HuH-7 (cell line): Measurements from ENCODE around the gene XNDC1N.
A peak's percentile ranks its signal among the peaks of the same experiment; 100 is the strongest.

ENCODE experiments used
- DNase-seq: peaks from one replicate; pipeline ENCODE4 v3.0.0; 2011; ENCODE audit warnings: low spot score

Gene XNDC1N, protein sequence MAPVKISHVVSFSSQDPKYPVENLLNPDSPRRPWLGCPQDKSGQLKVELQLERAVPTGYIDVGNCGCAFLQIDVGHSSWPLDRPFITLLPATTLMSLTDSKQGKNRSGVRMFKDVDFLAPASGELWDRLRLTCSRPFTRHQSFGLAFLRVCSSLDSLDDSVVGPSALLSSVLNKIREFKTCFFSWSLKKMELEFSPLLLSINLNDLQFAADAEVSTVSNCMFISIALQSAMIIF

DNA sequence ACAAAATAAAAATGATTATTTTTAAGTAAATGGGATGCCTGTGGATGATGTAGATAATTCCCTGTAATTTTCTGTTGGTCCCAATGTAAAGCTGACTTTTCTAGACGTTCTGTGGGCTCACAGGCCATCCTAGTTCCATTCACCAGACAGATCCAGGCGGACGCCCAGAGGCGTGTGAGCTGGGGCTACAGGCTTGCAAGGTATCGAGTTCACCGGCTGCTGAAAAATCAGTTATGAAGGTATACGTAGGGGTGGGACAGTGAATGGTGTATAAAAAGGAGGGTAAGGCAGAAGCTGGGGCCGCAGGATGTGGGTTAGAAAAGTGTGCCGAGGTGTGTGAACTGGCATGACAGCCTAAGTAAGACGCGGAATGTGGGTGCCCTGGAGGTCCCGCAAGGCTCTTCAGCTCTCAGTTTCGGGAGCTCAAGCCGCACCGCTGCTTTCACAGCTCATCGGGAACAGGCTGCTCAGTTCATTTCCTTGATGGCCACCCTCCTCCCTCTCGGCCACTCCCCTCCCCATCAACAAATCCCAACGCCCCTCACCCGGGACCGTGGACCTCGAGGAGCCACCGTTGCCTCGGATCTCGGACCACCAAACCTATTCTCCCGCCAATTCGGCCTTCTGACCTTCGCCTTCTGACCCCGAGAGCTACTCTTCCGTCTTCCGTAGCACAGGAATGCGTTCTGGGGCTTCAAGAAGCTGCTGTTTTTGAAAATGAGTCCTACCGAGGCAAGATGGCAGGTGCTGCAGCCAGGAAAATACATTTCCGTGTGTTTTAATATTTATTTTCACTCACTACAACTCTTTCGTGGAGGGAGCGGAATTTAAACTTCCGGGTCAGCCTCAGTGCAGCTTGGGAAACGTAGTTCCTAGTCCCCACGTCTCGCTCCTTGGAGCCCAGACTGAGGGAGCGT is at the start of gene XNDC1N:
XNDC1N (minus strand) TSS at position 775 of the 917 bp plus-strand sequence. CDS start 5,241 bp downstream, outside the sequence.
- peak; percentile 67 for DNase-seq

DNA sequence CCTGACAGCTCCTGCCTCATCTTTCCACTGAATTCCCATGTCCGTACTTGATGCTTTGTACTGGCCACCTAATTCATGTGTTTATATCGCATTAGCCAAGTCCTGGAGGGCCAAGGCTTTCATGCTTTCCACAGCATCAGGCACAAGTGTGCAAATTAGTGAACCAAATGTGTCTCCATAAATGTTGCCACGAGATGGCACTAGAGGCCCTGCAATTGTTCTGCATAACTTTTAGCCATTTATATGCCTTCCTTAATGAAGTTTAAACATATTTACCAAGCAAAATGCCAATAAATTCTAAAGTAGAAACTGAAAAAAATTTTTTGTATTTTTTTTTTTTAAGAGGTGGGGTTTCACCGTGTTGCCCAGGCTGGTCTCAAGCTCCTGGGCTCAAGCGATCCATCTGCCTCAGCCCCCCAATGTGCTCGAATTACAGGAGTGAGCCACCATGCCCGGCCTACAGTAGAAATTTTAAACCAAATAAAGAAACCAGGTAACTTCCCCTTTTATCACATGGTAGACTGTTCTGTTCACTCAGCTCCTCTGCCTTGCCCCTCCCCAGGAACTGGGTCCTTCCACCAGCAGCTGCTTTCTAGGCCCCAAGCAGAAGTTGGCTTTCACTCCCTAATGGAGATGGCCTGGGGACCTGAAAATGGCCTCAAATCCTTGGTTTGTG is 49.5 kb upstream of the XNDC1N start:
- peak; percentile 27 for DNase-seq

GRCh38 chr11:71977090-71977489 is 48.7 kb upstream of the XNDC1N start:
- no peak for DNase-seq

DNA sequence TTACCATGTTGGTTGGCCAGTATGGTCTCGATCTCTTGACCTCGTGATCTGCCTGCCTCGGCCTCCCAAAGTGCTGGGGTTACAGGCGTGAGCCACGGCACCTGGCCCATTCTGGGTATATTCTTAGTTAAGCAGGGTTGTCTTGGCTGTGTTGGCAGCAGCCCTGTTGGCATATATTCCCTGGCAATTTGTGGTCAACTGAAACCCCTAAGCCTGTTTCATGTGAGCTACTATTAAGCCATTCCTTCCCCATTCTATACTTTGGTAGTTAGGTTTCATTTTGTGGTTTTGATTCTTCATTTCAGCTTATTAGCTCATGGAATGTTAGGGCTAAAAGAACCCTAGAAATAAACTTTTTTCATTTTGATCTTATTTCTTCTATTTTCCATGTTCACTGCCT is 48.2 kb upstream of the XNDC1N start:
- DNase-seq = no peak

DNA sequence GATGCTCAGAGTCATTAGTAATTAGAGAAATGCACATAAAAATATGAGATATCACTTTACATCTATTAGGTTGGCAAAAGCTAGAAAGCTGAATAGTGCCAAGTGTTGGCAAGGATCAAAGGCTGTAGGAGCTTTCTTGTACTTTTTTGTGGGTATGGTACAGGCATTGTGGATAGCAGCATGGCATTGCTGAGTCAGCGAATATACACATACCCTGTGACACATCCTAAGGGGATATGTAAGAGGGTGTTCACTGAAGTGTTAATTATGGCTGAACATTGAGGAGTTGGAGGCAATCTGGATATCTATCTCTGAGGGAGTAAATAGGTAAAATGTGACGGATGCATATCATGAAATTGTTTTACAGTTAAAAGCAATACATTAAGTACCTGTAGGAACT is 43.3 kb upstream of the XNDC1N start:
- DNase-seq = no peak

DNA sequence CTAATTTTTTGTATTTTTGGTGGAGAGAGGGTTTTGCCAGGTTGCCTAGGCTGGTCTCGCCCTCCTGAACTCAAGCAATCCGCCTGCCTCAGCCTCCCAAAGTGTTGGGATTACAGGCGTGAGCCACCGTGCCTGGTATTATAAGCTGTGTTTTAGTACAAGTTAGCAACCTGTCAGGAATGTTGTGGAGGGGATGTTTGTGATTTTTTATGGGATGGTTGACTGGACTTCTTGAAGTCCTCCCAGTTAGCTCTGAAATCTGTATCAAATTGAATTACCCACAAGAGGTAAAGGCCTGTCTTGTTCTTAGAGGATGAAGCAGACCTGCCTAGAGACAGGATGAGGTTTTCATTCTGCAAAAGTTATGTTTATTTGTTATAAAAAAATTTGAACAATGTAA is 36.2 kb upstream of the XNDC1N start:
- DNase-seq = no peak

- DNase-seq = no peak
These were observed 35.1 kb upstream of the XNDC1N start for GRCh38 chr11:71963468-71963867.

GRCh38 chr11:71962428-71963038 is 34.1 kb upstream of the XNDC1N start:
- DNase-seq = no peak

DNA sequence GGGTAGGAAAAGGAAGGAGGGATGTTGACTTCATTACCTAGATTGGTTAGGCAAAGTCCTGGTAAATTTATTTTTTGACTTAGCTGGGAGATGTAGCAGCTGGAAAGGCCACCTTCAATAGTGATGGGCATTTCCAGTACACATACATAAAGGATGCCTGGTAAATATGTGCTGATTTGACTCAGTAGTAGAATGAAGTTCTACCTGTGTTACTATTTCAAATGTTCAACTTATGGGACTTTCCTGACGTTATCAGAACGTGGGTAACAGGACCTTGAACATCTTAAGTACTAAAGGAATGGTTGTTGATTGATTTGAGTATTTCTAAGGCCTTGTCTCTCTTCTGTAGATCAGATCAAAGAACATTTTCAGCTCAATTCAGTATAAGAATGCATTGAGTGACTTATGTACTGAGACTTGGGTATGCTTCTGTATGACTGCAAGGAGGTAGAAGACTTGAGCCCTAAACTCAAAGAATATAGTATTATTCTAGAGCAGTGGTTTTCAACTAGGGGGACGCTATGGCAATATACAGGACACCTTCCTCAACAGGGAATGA is 27.6 kb upstream of the XNDC1N start:
- no peak for DNase-seq

GRCh38 chr11:71951741-71952310 is 23.4 kb upstream of the XNDC1N start:
- no peak for DNase-seq

- DNase-seq = no peak
These were observed 20.6 kb upstream of the XNDC1N start for GRCh38 chr11:71949034-71949433.

GRCh38 chr11:71948314-71949027 is 20.1 kb upstream of the XNDC1N start:
- peak; percentile 49 for DNase-seq

- peak; percentile 42 for DNase-seq
These were observed 19.1 kb upstream of the XNDC1N start for GRCh38 chr11:71947498-71947897.

GRCh38 chr11:71946144-71946571 is 17.8 kb upstream of the XNDC1N start:
- DNase-seq = no peak

DNA sequence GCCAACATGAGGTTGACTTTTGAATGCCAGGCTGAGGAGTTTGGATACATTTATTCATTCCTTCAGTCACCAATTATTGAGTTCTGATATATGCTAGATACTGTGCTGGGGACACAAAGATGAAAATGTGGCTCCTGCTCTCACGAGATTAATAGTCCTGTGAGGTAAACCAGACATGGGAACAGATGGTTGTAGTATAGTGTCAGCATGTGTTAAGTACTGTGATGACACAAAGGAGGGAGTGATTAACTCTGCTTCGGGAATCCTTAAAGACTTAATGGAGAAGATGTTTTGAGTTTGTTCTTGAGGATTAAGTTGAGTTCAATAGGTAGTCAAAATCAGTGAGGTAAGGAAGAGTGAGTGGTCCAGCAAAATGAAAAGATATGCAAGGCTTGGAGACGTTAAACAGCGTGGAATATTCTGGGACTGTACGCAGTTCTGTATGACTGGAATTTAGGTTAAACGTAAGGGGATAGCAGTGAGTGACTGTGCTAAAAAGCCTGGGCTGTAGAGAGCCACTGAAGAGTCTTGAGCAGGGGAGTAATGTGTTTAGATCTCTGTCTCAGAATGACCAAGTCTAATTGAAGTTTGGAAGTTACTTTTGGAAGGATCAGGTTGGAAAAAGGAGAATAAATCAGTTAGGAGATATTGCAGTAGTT is 12.3 kb upstream of the XNDC1N start:
- no peak for DNase-seq

GRCh38 chr11:71937826-71938225 is 9.4 kb upstream of the XNDC1N start:
- DNase-seq = no peak

GRCh38 chr11:71936825-71937224 is 8.4 kb upstream of the XNDC1N start:
- DNase-seq = no peak

- DNase-seq = no peak
These were observed 7.0 kb upstream of the XNDC1N start for GRCh38 chr11:71935338-71935925.

- DNase-seq = no peak
These were observed 5.8 kb upstream of the XNDC1N start for GRCh38 chr11:71934213-71934612.
